Skeletal muscle satellite cell (primary cell): Measurements from ENCODE around the gene WWTR1.
A peak's percentile ranks its signal among the peaks of the same experiment; 100 is the strongest.

Experiments used
- H3K27me3 ChIP-seq: 2 replicates; pipeline ENCODE4 v1.7.0; 2013; ENCODE audit warnings: low read length; ENCODE audit not compliant: control insufficient read depth, insufficient read depth
- H3K36me3 ChIP-seq: 2 replicates; pipeline ENCODE4 v1.7.0; 2013; ENCODE audit warnings: mild to moderate bottlenecking, control low read depth, low read length; ENCODE audit not compliant: insufficient read depth
- H3K4me1 ChIP-seq: 2 replicates; pipeline ENCODE4 v1.7.0; 2013; ENCODE audit warnings: low read length; ENCODE audit not compliant: control insufficient read depth, insufficient read depth
- H3K4me2 ChIP-seq: 2 replicates; pipeline ENCODE4 v1.7.0; 2013; ENCODE audit warnings: mild to moderate bottlenecking, low read length
- H3K4me3 ChIP-seq: 2 replicates; pipeline ENCODE4 v1.7.0; 2013; ENCODE audit warnings: low read length
- H3K9ac ChIP-seq: 2 replicates; pipeline ENCODE4 v1.7.0; 2013; ENCODE audit warnings: mild to moderate bottlenecking, low read depth, low read length, moderate library complexity
- H3K9me3 ChIP-seq: replicated peaks from 2 replicates; pipeline ENCODE4 v1.7.0; 2013; ENCODE audit warnings: mild to moderate bottlenecking, control low read depth, low read length

The WWTR1 gene

GRCh38 chr3:149575213-149575960, 82.4 kb downstream of the WWTR1 start:
- peak overlapping the region; percentile 44 for H3K4me3 ChIP-seq
- no peaks in the 10 kb centered on the region for H3K9me3 ChIP-seq
- peak overlapping the region; percentile 77 for H3K4me2 ChIP-seq
- peak overlapping the region; percentile 85 for H3K9ac ChIP-seq
- peaks cover 89% of the 10 kb centered on the region for H3K4me1 ChIP-seq
- peaks cover 24% of the 10 kb centered on the region for H3K36me3 ChIP-seq
- no peaks in the 10 kb centered on the region for H3K27me3 ChIP-seq

- H3K27me3 ChIP-seq: no peaks in the 10 kb centered on the region
- H3K36me3 ChIP-seq: peaks cover 30% of the 10 kb centered on the region
- H3K9me3 ChIP-seq: no peaks in the 10 kb centered on the region
- peak overlapping the region; percentile 2 for H3K4me3 ChIP-seq
- peak overlapping the region; percentile 32 for H3K9ac ChIP-seq
- peaks cover 69% of the 10 kb centered on the region for H3K4me1 ChIP-seq
- peak overlapping the region; percentile 47 for H3K4me2 ChIP-seq
Measured at GRCh38 chr3:149572796-149573414, 84.9 kb downstream of the WWTR1 start.

- no peaks in the 10 kb centered on the region for H3K27me3 ChIP-seq
- H3K9ac ChIP-seq: no peak overlapping the region
- peaks cover 68% of the 10 kb centered on the region for H3K4me1 ChIP-seq
- no peak overlapping the region for H3K4me3 ChIP-seq
- H3K9me3 ChIP-seq: no peaks in the 10 kb centered on the region
- H3K4me2 ChIP-seq: no peak overlapping the region
- H3K36me3 ChIP-seq: peaks cover 30% of the 10 kb centered on the region
Measured at GRCh38 chr3:149571381-149571780, 86.4 kb downstream of the WWTR1 start.

- Histone ChIP-seq H3K4me1 (peaks cover 61% of the 10 kb centered on the region), H3K9ac (no peak overlapping the region), H3K36me3 (peaks cover 30% of the 10 kb centered on the region), H3K4me3 (no peak overlapping the region), H3K9me3 (no peaks in the 10 kb centered on the region), H3K27me3 (no peaks in the 10 kb centered on the region), H3K4me2 (no peak overlapping the region)
Measured at GRCh38 chr3:149570016-149570415, 87.8 kb downstream of the WWTR1 start.

- Histone ChIP-seq H3K9me3 (no peaks in the 10 kb centered on the region), H3K4me2 (no peak overlapping the region), H3K36me3 (peaks cover 28% of the 10 kb centered on the region), H3K4me1 (peaks cover 40% of the 10 kb centered on the region), H3K27me3 (no peaks in the 10 kb centered on the region), H3K9ac (no peak overlapping the region), H3K4me3 (no peak overlapping the region)
Measured at GRCh38 chr3:149567381-149567780, 90.4 kb downstream of the WWTR1 start.

GRCh38 chr3:149566292-149566975, 91.4 kb downstream of the WWTR1 start:
- peaks cover 19% of the 10 kb centered on the region for H3K36me3 ChIP-seq
- H3K9me3 ChIP-seq: no peaks in the 10 kb centered on the region
- peaks cover 31% of the 10 kb centered on the region for H3K4me1 ChIP-seq
- H3K9ac ChIP-seq: no peak overlapping the region
- no peak overlapping the region for H3K4me3 ChIP-seq
- H3K27me3 ChIP-seq: no peaks in the 10 kb centered on the region
- H3K4me2 ChIP-seq: peak overlapping the region; percentile 18

GRCh38 chr3:149564079-149564478, 93.7 kb downstream of the WWTR1 start:
- Histone ChIP-seq H3K27me3 (no peaks in the 10 kb centered on the region), H3K9me3 (no peaks in the 10 kb centered on the region), H3K9ac (no peak overlapping the region), H3K4me2 (no peak overlapping the region), H3K4me3 (no peak overlapping the region), H3K36me3 (no peaks in the 10 kb centered on the region), H3K4me1 (peaks cover 28% of the 10 kb centered on the region)

- Histone ChIP-seq H3K36me3 (peaks cover 5% of the 10 kb centered on the region), H3K4me3 (no peak overlapping the region), H3K9ac (no peak overlapping the region), H3K27me3 (no peaks in the 10 kb centered on the region), H3K9me3 (no peaks in the 10 kb centered on the region), H3K4me1 (peaks cover 26% of the 10 kb centered on the region), H3K4me2 (no peak overlapping the region)
Measured at GRCh38 chr3:149563114-149563513, 94.7 kb downstream of the WWTR1 start.

GRCh38 chr3:149560617-149561016, 97.2 kb downstream of the WWTR1 start:
- Histone ChIP-seq H3K27me3 (no peaks in the 10 kb centered on the region), H3K4me2 (no peak overlapping the region), H3K36me3 (peaks cover 5% of the 10 kb centered on the region), H3K4me3 (no peak overlapping the region), H3K9me3 (no peaks in the 10 kb centered on the region), H3K4me1 (peaks cover 17% of the 10 kb centered on the region), H3K9ac (no peak overlapping the region)

GRCh38 chr3:149560001-149560400, 97.8 kb downstream of the WWTR1 start:
- Histone ChIP-seq H3K9me3 (no peaks in the 10 kb centered on the region), H3K4me1 (peaks cover 23% of the 10 kb centered on the region), H3K9ac (no peak overlapping the region), H3K4me3 (no peak overlapping the region), H3K4me2 (no peak overlapping the region), H3K36me3 (peaks cover 5% of the 10 kb centered on the region), H3K27me3 (no peaks in the 10 kb centered on the region)

- no peak overlapping the region for H3K4me2 ChIP-seq
- peaks cover 28% of the 10 kb centered on the region for H3K4me1 ChIP-seq
- H3K4me3 ChIP-seq: no peak overlapping the region
- H3K27me3 ChIP-seq: no peaks in the 10 kb centered on the region
- no peak overlapping the region for H3K9ac ChIP-seq
- H3K36me3 ChIP-seq: peaks cover 5% of the 10 kb centered on the region
- H3K9me3 ChIP-seq: no peaks in the 10 kb centered on the region
Measured at GRCh38 chr3:149559525-149559924, 98.3 kb downstream of the WWTR1 start.
